ENCODE measurements around the gene OGFR.

The OGFR gene

GRCh38 chr20:62788607-62789006 lies 16.0 kb upstream of the OGFR start:
- TF ChIP-seq ZNF8 (CRISPR knock-in tag; IDR thresholded peaks at IDR 0.05) (no peak), BACH2 (CRISPR knock-in tag; IDR thresholded peaks at IDR 0.05; ENCODE audit: borderline replicate concordance) (no peak), ZNF565 (CRISPR knock-in tag; conservative IDR thresholded peaks at IDR 0.05; ENCODE audit: low read depth) (no peak), ESRRG (CRISPR knock-in tag; IDR thresholded peaks at IDR 0.05) (no peak), ISL1 (CRISPR knock-in tag; IDR thresholded peaks at IDR 0.05) (no peak), ZFP3 (CRISPR knock-in tag; IDR thresholded peaks at IDR 0.05) (no peak)
- no peak for ATAC-seq

GRCh38 chr20:62790075-62790474 lies 14.6 kb upstream of the OGFR start:
- no peak for ATAC-seq

GRCh38 chr20:62791301-62792181 lies 13.1 kb upstream of the OGFR start:
- ATAC-seq = peak; percentile 61
- TF ChIP-seq GLIS3 (CRISPR knock-in tag; IDR thresholded peaks at IDR 0.05) (no peak), ISL1 (CRISPR knock-in tag; IDR thresholded peaks at IDR 0.05) (no peak), ZFP30 (CRISPR knock-in tag; IDR thresholded peaks at IDR 0.05) (no peak), ZNF565 (CRISPR knock-in tag; conservative IDR thresholded peaks at IDR 0.05; ENCODE audit: low read depth) (no peak), TOX (CRISPR knock-in tag; IDR thresholded peaks at IDR 0.05; ENCODE audit: borderline replicate concordance) (no peak), ARNTL (CRISPR knock-in tag; IDR thresholded peaks at IDR 0.05; ENCODE audit: borderline replicate concordance, low read depth) (no peak), ZNF70 (CRISPR knock-in tag; IDR thresholded peaks at IDR 0.05) (no peak), OSR1 (CRISPR knock-in tag; IDR thresholded peaks at IDR 0.05) (no peak), PPARA (CRISPR knock-in tag; IDR thresholded peaks at IDR 0.05; ENCODE audit: borderline replicate concordance) (no peak), CSDC2 (CRISPR knock-in tag; IDR thresholded peaks at IDR 0.05) (no peak)

More at GRCh38 chr20:62790075-62790474, 14.6 kb upstream of the OGFR start:
- TF ChIP-seq PPARA (CRISPR knock-in tag; IDR thresholded peaks at IDR 0.05; ENCODE audit: borderline replicate concordance) (no peak), ZFP30 (CRISPR knock-in tag; IDR thresholded peaks at IDR 0.05) (no peak), CSDC2 (CRISPR knock-in tag; IDR thresholded peaks at IDR 0.05) (no peak), ISL1 (CRISPR knock-in tag; IDR thresholded peaks at IDR 0.05) (no peak), BACH2 (CRISPR knock-in tag; IDR thresholded peaks at IDR 0.05; ENCODE audit: borderline replicate concordance) (no peak), GLIS3 (CRISPR knock-in tag; IDR thresholded peaks at IDR 0.05) (no peak), ZFP3 (CRISPR knock-in tag; IDR thresholded peaks at IDR 0.05) (no peak), CREB5 (CRISPR knock-in tag; IDR thresholded peaks at IDR 0.05; ENCODE audit: low read depth) (no peak), ZNF70 (CRISPR knock-in tag; IDR thresholded peaks at IDR 0.05) (no peak), ZC3H10 (CRISPR knock-in tag; IDR thresholded peaks at IDR 0.05) (no peak), ZNF8 (CRISPR knock-in tag; IDR thresholded peaks at IDR 0.05) (no peak), ESRRG (CRISPR knock-in tag; IDR thresholded peaks at IDR 0.05) (no peak), CSRNP3 (CRISPR knock-in tag; IDR thresholded peaks at IDR 0.05) (no peak), SNAI2 (CRISPR knock-in tag; IDR thresholded peaks at IDR 0.05) (no peak)

- no peak for ATAC-seq
- TF ChIP-seq ZFP3 (CRISPR knock-in tag; IDR thresholded peaks at IDR 0.05) = no peak
- no peak for TF ChIP-seq ZNF8 (CRISPR knock-in tag; IDR thresholded peaks at IDR 0.05)
- no peak for TF ChIP-seq ISL1 (CRISPR knock-in tag; IDR thresholded peaks at IDR 0.05)
- no peak for TF ChIP-seq TCF4 (CRISPR knock-in tag; IDR thresholded peaks at IDR 0.05; ENCODE audit: borderline replicate concordance)
- TF ChIP-seq TSHZ2 (CRISPR knock-in tag; IDR thresholded peaks at IDR 0.05) = no peak
- TF ChIP-seq SNAI2 (CRISPR knock-in tag; IDR thresholded peaks at IDR 0.05) = no peak
- no peak for TF ChIP-seq ARNTL (CRISPR knock-in tag; IDR thresholded peaks at IDR 0.05; ENCODE audit: borderline replicate concordance, low read depth)
- no peak for TF ChIP-seq CSRNP3 (CRISPR knock-in tag; IDR thresholded peaks at IDR 0.05)
- no peak for TF ChIP-seq CSDC2 (CRISPR knock-in tag; IDR thresholded peaks at IDR 0.05)
- no peak for TF ChIP-seq PPARA (CRISPR knock-in tag; IDR thresholded peaks at IDR 0.05; ENCODE audit: borderline replicate concordance)
- no peak for TF ChIP-seq PATZ1 (CRISPR knock-in tag; IDR thresholded peaks at IDR 0.05; ENCODE audit: borderline replicate concordance)
- TF ChIP-seq ZNF70 (CRISPR knock-in tag; IDR thresholded peaks at IDR 0.05) = no peak
- TF ChIP-seq POU6F1 (CRISPR knock-in tag; IDR thresholded peaks at IDR 0.05; ENCODE audit: borderline replicate concordance, low read depth) = no peak
Measured at GRCh38 chr20:62792182-62792939, 12.3 kb upstream of the OGFR start.

Data from SK-N-SH treated with all-trans-retinoic acid at 6 μM for 48 hours (cell line).